K562 (cell line): ENCODE data around the gene PRKAR1A. TPM values are rescaled to one million over a fixed set of nuclear protein-coding genes. Genes with fewer than 3 reads are reported as not detected.

ENCODE experiments used
- HBP1 ChIP-seq: fragments of 450-650 bp; formaldehyde crosslinking; IDR thresholded peaks from 2 replicates; pipeline ENCODE4 v1.4.0; 2022; ENCODE audit warnings: missing genetic modification characterization
- KDM5B ChIP-seq: fragments of 200-600 bp; sonication (generic); IDR thresholded peaks from 2 replicates; pipeline ENCODE4 v1.6.1; 2012; ENCODE audit warnings: low read depth, mild to moderate bottlenecking, moderate library complexity, low read length, control low read depth, inconsistent platforms; ENCODE audit not compliant: insufficient replicate concordance
- MTA2 ChIP-seq: fragments of 450-650 bp; IDR thresholded peaks from 2 replicates; pipeline ENCODE4 v1.6.1; 2016; ENCODE audit warnings: low read depth
- MYC ChIP-seq, 2 experiments: fragments of 250-450 bp in 1 of 2; sonication (Bioruptor Pico) in 1 of 2; IDR thresholded peaks; 2 replicates each; pipeline versions ENCODE4 v1.5.1 to v1.6.1; 2012 to 2021; ENCODE audit warnings: low read depth in 2 of 2, borderline replicate concordance in 1 of 2, improper control_type of control experiment in 1 of 2, low read length in 1 of 2, mild to moderate bottlenecking in 1 of 2, moderate library complexity in 1 of 2
- NCOA6 ChIP-seq: fragments of 450-650 bp; IDR thresholded peaks from 2 replicates; pipeline ENCODE4 v1.6.1; 2017; ENCODE audit warnings: mild to moderate bottlenecking
- SIN3B ChIP-seq: fragments of 450-650 bp; IDR thresholded peaks from 2 replicates; pipeline ENCODE4 v1.6.1; 2017; ENCODE audit warnings: low read depth, mild to moderate bottlenecking, moderate library complexity
- TBL1XR1 ChIP-seq, 2 experiments: IDR thresholded peaks; 2 replicates each; pipeline ENCODE4 v1.6.1; 2012; ENCODE audit warnings: improper control_type of control experiment in 2 of 2, low read length in 2 of 2, mild to moderate bottlenecking in 1 of 2
- XRCC5 ChIP-seq: fragments of 200-400 bp; formaldehyde crosslinking; IDR thresholded peaks from 2 replicates; pipeline ENCODE4 v1.6.1; 2017; ENCODE audit warnings: low read depth, mild to moderate bottlenecking, low read length
- ZNF175 ChIP-seq: fragments of 200-800 bp; sonication (Bioruptor generic); IDR thresholded peaks from 2 replicates; pipeline ENCODE4 v1.6.1; 2016; ENCODE audit warnings: low read depth, mild to moderate bottlenecking, missing genetic modification characterization, missing compliant biosample characterization
- ZNF24 ChIP-seq: fragments of 450-650 bp; IDR thresholded peaks from 2 replicates; pipeline ENCODE4 v1.6.1; 2016
- polyA plus RNA-seq, 8 experiments: library from polyadenylated mRNA; depleted of rRNA in 4 of 8; stranded (reverse) in 5 of 8; unstranded in 3 of 8; fragments of >200 nt; fragmentation: Nextera tagmentation in 2 of 8; fragmentation: Illumina TruSeq in 1 of 8; extraction: Ambion mirVana in 2 of 8; extraction: Trizol in 1 of 8; gene quantifications; 2 replicates each; pipeline versions ENCODE4 v1.2.1 to v1.2.3, GENCODE V29; 2011 to 2014; ENCODE audit warnings: inconsistent platforms in 1 of 8, missing spikeins in 1 of 8
- total RNA-seq, 7 experiments: library from RNA; depleted of rRNA in 6 of 7; stranded (reverse); fragments of >200 nt in 6 of 7; fragmentation: Illumina TruSeq in 2 of 7; extraction: Trizol in 2 of 7; gene quantifications; 2 replicates each; pipeline versions ENCODE4 v1.2.1 to v1.2.3, GENCODE V29; 2011 to 2021; ENCODE audit warnings: low replicate concordance in 1 of 7
- TF ChIP-seq, protein P1 (sequence below): sonication (generic); formaldehyde crosslinking; IDR thresholded peaks from 2 replicates; pipeline ENCODE4 v1.8.1; 2023; ENCODE audit warnings: mild to moderate bottlenecking, missing genetic modification reagents

Gene PRKAR1A
- total and polyA plus RNA-seq, 9 of the 15 experiments (the other 6 are each of a cell fraction or from before 2014, with no cell fraction given) = 15.0 to 95.6 (median 67.5) TPM

DNA sequence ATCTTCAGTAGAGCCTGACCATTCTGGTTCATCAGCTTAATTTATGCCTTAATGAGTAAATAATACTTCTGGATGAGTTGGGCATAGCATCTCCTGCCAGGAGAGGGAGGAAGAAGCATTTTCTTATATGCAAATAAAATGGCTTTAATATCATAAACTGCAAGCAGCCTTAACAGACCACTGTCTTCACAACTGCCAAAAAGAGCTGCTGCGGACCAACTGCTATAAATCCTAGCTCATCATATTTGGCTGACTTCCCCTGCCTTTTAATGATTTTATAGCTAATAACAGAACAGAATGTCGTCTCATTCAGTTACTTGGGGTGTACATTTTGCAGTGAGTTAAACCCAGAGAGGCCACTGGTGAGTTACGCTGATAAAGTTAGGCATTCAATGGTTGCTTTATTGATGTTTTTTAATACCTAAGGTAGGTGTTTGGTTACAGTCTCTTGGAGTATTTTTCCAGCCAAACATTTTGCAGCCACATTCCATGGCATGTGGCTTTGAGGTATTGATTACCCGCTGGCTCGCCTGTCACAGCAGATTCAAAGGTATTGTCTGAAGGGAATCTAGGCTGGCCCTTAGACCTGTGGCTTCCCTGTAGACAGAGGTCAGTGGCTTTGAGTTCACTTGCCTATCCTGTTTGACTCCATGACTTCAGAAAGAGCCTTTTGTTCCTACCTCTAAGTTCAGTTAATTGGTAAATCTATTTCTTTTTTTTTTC is 72.5 kb downstream of the PRKAR1A start (continued):
- TF ChIP-seq TBL1XR1 (IDR thresholded peaks at IDR 0.05; ENCODE audit: low read length in 2 of 2) = no peak
- no peak for TF ChIP-seq ZNF24
- no peak for TF ChIP-seq NCOA6
- no peak for TF ChIP-seq ZNF175 (CRISPR knock-in tag)
- no peak for TF ChIP-seq MYC (IDR thresholded peaks at IDR 0.05; ENCODE audit: low read depth, low read length)
- no peak for TF ChIP-seq MYC (CRISPR knock-in tag; IDR thresholded peaks at IDR 0.05; ENCODE audit: borderline replicate concordance, low read depth)
- TF ChIP-seq XRCC5 = no peak
- no peak for TF ChIP-seq KDM5B
- no peak for TF ChIP-seq HBP1 (CRISPR knock-in tag)
- no peak for TF ChIP-seq SIN3B
- TF ChIP-seq MTA2 = no peak
- TF ChIP-seq, protein P1, sequence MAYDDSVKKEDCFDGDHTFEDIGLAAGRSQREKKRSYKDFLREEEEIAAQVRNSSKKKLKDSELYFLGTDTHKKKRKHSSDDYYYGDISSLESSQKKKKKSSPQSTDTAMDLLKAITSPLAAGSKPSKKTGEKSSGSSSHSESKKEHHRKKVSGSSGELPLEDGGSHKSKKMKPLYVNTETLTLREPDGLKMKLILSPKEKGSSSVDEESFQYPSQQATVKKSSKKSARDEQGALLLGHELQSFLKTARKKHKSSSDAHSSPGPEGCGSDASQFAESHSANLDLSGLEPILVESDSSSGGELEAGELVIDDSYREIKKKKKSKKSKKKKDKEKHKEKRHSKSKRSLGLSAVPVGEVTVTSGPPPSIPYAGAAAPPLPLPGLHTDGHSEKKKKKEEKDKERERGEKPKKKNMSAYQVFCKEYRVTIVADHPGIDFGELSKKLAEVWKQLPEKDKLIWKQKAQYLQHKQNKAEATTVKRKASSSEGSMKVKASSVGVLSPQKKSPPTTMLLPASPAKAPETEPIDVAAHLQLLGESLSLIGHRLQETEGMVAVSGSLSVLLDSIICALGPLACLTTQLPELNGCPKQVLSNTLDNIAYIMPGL (CRISPR knock-in tag) = no peak
- TF ChIP-seq, all 486 proteins: peak for 0
